DND-41 (cell line): ENCODE data around the gene CFAP299.

Source experiments
- EZH2 ChIP-seq: IDR thresholded peaks from 3 replicates; pipeline ENCODE4 v1.6.1; 2012; ENCODE audit warnings: borderline replicate concordance, low read depth, mild to moderate bottlenecking, moderate library complexity, low read length, inconsistent platforms; ENCODE audit not compliant: severe bottlenecking
- TF ChIP-seq, protein P1 (sequence below): IDR thresholded peaks from 2 replicates; pipeline ENCODE4 v1.5.1; 2012; ENCODE audit warnings: borderline replicate concordance, low read length, moderate library complexity, mild to moderate bottlenecking; ENCODE audit not compliant: poor library complexity, severe bottlenecking; ENCODE audit errors: extremely low read depth

DNA sequence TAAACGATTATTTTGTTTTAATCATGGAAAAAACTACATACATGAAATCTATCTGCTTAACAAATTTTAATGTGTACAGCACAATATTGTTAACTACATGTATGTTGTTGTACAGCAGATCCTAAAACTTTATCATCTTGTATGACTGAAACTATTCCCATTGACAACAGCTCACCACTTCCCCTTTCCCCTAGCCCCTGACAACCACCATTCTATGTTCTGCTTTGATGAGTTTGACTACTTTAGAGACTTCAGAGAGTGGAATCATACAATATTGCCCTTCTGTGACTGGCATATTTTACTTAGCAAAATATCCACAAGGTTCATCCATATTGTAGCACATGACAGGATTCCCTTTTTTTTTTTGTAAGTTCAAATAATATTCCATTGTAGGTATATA lies 185.9 kb downstream of the CFAP299 start:
- TF ChIP-seq, protein P1, sequence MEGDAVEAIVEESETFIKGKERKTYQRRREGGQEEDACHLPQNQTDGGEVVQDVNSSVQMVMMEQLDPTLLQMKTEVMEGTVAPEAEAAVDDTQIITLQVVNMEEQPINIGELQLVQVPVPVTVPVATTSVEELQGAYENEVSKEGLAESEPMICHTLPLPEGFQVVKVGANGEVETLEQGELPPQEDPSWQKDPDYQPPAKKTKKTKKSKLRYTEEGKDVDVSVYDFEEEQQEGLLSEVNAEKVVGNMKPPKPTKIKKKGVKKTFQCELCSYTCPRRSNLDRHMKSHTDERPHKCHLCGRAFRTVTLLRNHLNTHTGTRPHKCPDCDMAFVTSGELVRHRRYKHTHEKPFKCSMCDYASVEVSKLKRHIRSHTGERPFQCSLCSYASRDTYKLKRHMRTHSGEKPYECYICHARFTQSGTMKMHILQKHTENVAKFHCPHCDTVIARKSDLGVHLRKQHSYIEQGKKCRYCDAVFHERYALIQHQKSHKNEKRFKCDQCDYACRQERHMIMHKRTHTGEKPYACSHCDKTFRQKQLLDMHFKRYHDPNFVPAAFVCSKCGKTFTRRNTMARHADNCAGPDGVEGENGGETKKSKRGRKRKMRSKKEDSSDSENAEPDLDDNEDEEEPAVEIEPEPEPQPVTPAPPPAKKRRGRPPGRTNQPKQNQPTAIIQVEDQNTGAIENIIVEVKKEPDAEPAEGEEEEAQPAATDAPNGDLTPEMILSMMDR, result no peak
- TF ChIP-seq EZH2, result no peak
